BJ (cell line): Measurements from ENCODE around the gene ZNF322. TPM values are rescaled to one million over a fixed set of nuclear protein-coding genes. Genes with fewer than 3 reads are reported as not detected.
"Not testable (repeated sequence)": the region's sequence is repeated elsewhere in the genome, so short reads cannot be mapped to it uniquely, and the experiment has no call there.

Experiments used
- CTCF ChIA-PET: fragments of 350-600 bp; formaldehyde crosslinking; extraction: SDS; loops from one replicate; lab custom pipeline; 2021; ENCODE audit warnings: antibody characterized with exemption, inconsistent platforms; lab: Yijun Ruan, JAX
- POLR2A ChIA-PET: fragments of 300-600 bp; sonication (Branson Sonifier 250); formaldehyde crosslinking; extraction: SDS; loops from one replicate; lab custom pipeline; 2021; ENCODE audit warnings: antibody characterized with exemption; lab: Charles Lee
- DNase-seq: peaks from one replicate; pipeline ENCODE4 v3.0.0-alpha.2; 2011; ENCODE audit warnings: low read depth
- H3K27me3 ChIP-seq: 2 replicates; pipeline ENCODE4 v1.6.0; 2011; ENCODE audit warnings: low read length; ENCODE audit not compliant: control insufficient read depth, insufficient read depth
- H3K36me3 ChIP-seq: 2 replicates; pipeline ENCODE4 v1.5.1; 2011; ENCODE audit warnings: low read length; ENCODE audit not compliant: control insufficient read depth, insufficient read depth
- H3K4me3 ChIP-seq: 2 replicates; pipeline ENCODE4 v1.5.1; 2011; ENCODE audit warnings: low read depth, mild to moderate bottlenecking, control low read depth, low read length
- CTCF ChIP-seq: IDR thresholded peaks from 2 replicates; pipeline ENCODE4 v1.5.1; 2011; ENCODE audit warnings: low read depth, mild to moderate bottlenecking, control low read depth, inconsistent platforms, low read length, moderate library complexity; ENCODE audit not compliant: insufficient read depth
- polyA minus RNA-seq: library from RNA; depleted of rRNA, polyadenylated mRNA; stranded (reverse); fragments of >200 nt; gene quantifications from 2 replicates; pipeline ENCODE4 v1.2.3, GENCODE V29; 2011; rRNA and poly(A)+ RNA removed
- polyA plus RNA-seq: library from polyadenylated mRNA; depleted of rRNA; stranded (reverse); fragments of >200 nt; gene quantifications from 2 replicates; pipeline ENCODE4 v1.2.3, GENCODE V29; 2011; rRNA removed

ZNF322 gene
- polyA plus RNA-seq (13.5 and 13.9 TPM in 2 replicates), polyA minus RNA-seq (10.1 and 14.2 TPM in 2 replicates)

- CTCF ChIA-PET: no interaction called here
- peak within 1 kb of the TSS; percentile 97 for H3K4me3 ChIP-seq
- TF ChIP-seq CTCF: no peak
- no peaks in the 10 kb centered on the region; the same call in 1 of the 2 replicates for H3K27me3 ChIP-seq
- peaks cover 3% of the 10 kb centered on the region for H3K36me3 ChIP-seq
- POLR2A ChIA-PET: interaction anchor here (0.6 kb wide), 1 partner anchor 106 kb away, joined by 3 read pairs; no protein-coding TSS in a partner anchor
- peak; percentile 55 for DNase-seq
Measured at GRCh38 chr6:26659042-26659999, at the start of gene ZNF322. ZNF322 (minus strand) TSS chr6:26659746; CDS start chr6:26638553, 21,193 bp downstream.

GRCh38 chr6:26705780-26706179 is 46.2 kb upstream of the ZNF322 start:
- CTCF ChIA-PET: not testable (repeated sequence)

GRCh38 chr6:26705352-26705751 is 45.8 kb upstream of the ZNF322 start:
- CTCF ChIA-PET, H3K4me3 ChIP-seq, H3K27me3 ChIP-seq, POLR2A ChIA-PET, DNase-seq, H3K36me3 ChIP-seq: not testable (repeated sequence)

More at GRCh38 chr6:26705780-26706179, 46.2 kb upstream of the ZNF322 start:
- DNase-seq, H3K4me3 ChIP-seq, H3K36me3 ChIP-seq, H3K27me3 ChIP-seq, POLR2A ChIA-PET: not testable (repeated sequence)

- DNase-seq, H3K36me3 ChIP-seq, H3K4me3 ChIP-seq, H3K27me3 ChIP-seq, CTCF ChIA-PET, POLR2A ChIA-PET: not testable (repeated sequence)
Measured at GRCh38 chr6:26701023-26701747, 41.6 kb upstream of the ZNF322 start.

- H3K4me3 ChIP-seq, H3K36me3 ChIP-seq, H3K27me3 ChIP-seq, DNase-seq, CTCF ChIA-PET, POLR2A ChIA-PET: not testable (repeated sequence)
Measured at GRCh38 chr6:26697496-26697895, 38.0 kb upstream of the ZNF322 start.

GRCh38 chr6:26689324-26689947 is 29.9 kb upstream of the ZNF322 start:
- POLR2A ChIA-PET, H3K4me3 ChIP-seq, H3K27me3 ChIP-seq, CTCF ChIA-PET, DNase-seq, H3K36me3 ChIP-seq: not testable (repeated sequence)

- POLR2A ChIA-PET, CTCF ChIA-PET: not testable (repeated sequence)
Measured at GRCh38 chr6:26682435-26683042, 23.0 kb upstream of the ZNF322 start.

GRCh38 chr6:26673287-26673686 is 13.7 kb upstream of the ZNF322 start:
- POLR2A ChIA-PET, DNase-seq: not testable (repeated sequence)

More at GRCh38 chr6:26682435-26683042, 23.0 kb upstream of the ZNF322 start:
- not testable (repeated sequence) for DNase-seq, H3K36me3 ChIP-seq, H3K27me3 ChIP-seq, H3K4me3 ChIP-seq

GRCh38 chr6:26670558-26670957 is 11.0 kb upstream of the ZNF322 start:
- CTCF ChIA-PET: not testable (repeated sequence)

More at GRCh38 chr6:26673287-26673686, 13.7 kb upstream of the ZNF322 start:
- CTCF ChIA-PET, H3K4me3 ChIP-seq, H3K27me3 ChIP-seq, H3K36me3 ChIP-seq: not testable (repeated sequence)

GRCh38 chr6:26670003-26670402 is 10.5 kb upstream of the ZNF322 start:
- H3K27me3 ChIP-seq, H3K36me3 ChIP-seq, DNase-seq, CTCF ChIA-PET, POLR2A ChIA-PET, H3K4me3 ChIP-seq: not testable (repeated sequence)

More at GRCh38 chr6:26670558-26670957, 11.0 kb upstream of the ZNF322 start:
- DNase-seq, POLR2A ChIA-PET, H3K27me3 ChIP-seq, H3K36me3 ChIP-seq, H3K4me3 ChIP-seq: not testable (repeated sequence)
